HG03159 (cell line): ENCODE measurements around the gene UGCG.

Experiments used
- ATAC-seq: cut with Tn5 transposase; IDR thresholded peaks from one replicate; pipeline ENCODE4 v1.9.1; 2021; ENCODE audit warnings: mild to moderate bottlenecking, moderate library complexity; ENCODE audit not compliant: unreplicated experiment

UGCG gene

GRCh38 chr9:111978616-111979015 lies 82.0 kb downstream of the UGCG start:
- no peak for ATAC-seq

DNA sequence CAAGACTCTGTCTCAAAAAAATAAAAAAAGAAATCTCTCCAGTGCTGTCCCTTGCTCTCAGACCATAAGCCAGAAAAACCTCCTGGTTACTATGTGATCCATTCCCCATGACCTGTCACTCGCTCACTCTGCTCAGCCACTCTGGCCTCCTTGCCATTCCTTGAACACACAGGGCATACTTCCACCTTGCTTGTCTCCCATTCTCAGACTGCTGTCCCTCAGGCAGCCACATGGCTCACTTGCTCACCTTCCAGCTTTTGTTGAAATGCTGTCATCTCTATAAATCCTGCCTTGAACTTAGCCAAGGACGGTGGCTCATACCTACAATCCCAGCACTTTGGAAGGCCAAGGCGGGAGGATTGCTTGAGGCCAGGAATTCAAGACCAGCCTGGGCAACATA lies 82.9 kb downstream of the UGCG start:
- ATAC-seq = no peak

- ATAC-seq = no peak
Measured at GRCh38 chr9:111980398-111980797, 83.8 kb downstream of the UGCG start.

DNA sequence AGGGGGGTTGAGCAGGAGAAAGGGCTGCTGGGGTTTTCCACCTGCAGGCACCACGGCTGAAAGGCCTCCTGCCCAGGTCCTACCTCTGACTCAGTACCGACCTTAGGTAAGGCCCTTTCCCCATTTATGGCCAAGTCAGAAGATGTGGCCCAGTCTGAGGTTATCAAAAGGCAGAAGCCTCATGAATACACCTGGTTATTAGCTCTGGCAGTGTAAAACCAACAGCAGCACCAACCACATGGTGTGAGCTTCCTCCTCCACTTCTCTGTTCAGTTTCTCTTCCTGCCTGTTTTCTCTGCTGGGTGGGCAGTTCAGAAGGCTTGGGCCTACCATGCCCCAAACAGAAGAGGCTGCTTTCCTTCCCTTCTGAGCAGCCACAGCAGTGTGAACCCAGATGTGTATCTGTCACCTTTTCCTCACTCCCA lies 86.9 kb downstream of the UGCG start:
- peak; percentile 80 for ATAC-seq

- ATAC-seq = no peak
Measured at GRCh38 chr9:111984086-111984802, 87.6 kb downstream of the UGCG start.
